Mesothelial cell of epicardium (in vitro differentiated cells): ENCODE measurements around the gene MTR. TPM values are rescaled to one million over a fixed set of nuclear protein-coding genes. Genes with fewer than 3 reads are reported as not detected.

Experiments
- DNase-seq, 2 experiments: peaks; one replicate each; pipeline ENCODE4 v3.0.0; 2021; ENCODE audit warnings: low spot score in 2 of 2; ENCODE audit not compliant: unreplicated experiment in 2 of 2
- H3K27ac Mint-ChIP-seq: 2 replicates; pipeline ENCODE4 v1.8.0; 2021; ENCODE audit warnings: mixed read lengths
- H3K27me3 Mint-ChIP-seq: 2 replicates; pipeline ENCODE4 v1.8.0; 2021; ENCODE audit warnings: low read depth, mixed read lengths
- H3K36me3 Mint-ChIP-seq: 2 replicates; pipeline ENCODE4 v1.8.0; 2021; ENCODE audit warnings: mixed read lengths
- H3K4me1 Mint-ChIP-seq: 2 replicates; pipeline ENCODE4 v1.8.0; 2021; ENCODE audit warnings: mixed read lengths
- H3K4me3 Mint-ChIP-seq: 2 replicates; pipeline ENCODE4 v1.8.0; 2021; ENCODE audit warnings: mild to moderate bottlenecking, moderate library complexity, mixed read lengths
- H3K9me3 Mint-ChIP-seq: 2 replicates; pipeline ENCODE4 v1.8.0; 2021; ENCODE audit warnings: mixed read lengths
- total RNA-seq: library from RNA; stranded (reverse); gene quantifications from 3 replicates; pipeline ENCODE4 v1.2.1, GENCODE V29; 2021
- TF ChIP-seq, protein P1 (sequence below): fragments of 200-600 bp; sonication (generic); IDR thresholded peaks from one replicate; pipeline ENCODE4 v1.5.0; 2021; ENCODE audit warnings: antibody characterized with exemption; ENCODE audit not compliant: unreplicated experiment

The MTR gene
- total RNA-seq, 1 donor from 2014 or later, result 62.5 TPM

DNA sequence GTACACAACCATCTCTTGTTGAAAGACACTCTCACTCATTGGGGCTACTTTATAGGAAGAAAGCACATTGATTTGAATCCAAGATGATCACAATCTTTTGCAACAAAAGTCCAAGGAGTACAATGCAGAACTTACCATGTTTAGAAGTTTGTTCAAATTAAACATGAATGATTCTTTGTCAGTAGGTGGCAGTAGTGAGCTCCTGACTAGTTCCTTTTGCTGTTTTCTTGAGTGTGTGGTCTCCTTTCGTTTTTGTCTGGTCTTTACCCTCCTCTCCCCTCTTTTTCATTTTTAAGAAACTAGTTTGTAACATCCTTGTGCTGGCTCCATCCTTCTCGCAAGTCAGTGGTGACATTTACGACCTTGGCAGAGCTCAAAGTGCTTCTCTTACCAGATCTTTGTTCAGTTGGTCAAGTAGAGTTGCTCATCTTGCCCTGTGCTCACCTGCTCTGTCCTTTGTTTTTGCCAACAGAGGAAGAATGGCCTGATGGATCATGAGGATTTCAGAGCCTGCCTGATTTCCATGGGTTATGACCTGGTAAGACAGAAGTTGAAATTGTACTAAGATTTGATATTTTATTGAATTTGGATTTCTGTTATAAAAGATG lies 35.7 kb upstream of the MTR start:
- TF ChIP-seq, protein P1, sequence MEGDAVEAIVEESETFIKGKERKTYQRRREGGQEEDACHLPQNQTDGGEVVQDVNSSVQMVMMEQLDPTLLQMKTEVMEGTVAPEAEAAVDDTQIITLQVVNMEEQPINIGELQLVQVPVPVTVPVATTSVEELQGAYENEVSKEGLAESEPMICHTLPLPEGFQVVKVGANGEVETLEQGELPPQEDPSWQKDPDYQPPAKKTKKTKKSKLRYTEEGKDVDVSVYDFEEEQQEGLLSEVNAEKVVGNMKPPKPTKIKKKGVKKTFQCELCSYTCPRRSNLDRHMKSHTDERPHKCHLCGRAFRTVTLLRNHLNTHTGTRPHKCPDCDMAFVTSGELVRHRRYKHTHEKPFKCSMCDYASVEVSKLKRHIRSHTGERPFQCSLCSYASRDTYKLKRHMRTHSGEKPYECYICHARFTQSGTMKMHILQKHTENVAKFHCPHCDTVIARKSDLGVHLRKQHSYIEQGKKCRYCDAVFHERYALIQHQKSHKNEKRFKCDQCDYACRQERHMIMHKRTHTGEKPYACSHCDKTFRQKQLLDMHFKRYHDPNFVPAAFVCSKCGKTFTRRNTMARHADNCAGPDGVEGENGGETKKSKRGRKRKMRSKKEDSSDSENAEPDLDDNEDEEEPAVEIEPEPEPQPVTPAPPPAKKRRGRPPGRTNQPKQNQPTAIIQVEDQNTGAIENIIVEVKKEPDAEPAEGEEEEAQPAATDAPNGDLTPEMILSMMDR, result peak; percentile 67
- Mint-ChIP-seq H3K36me3 (no peaks in the 10 kb centered on the region), H3K4me1 (peaks cover 36% of the 10 kb centered on the region), H3K9me3 (no peaks in the 10 kb centered on the region), H3K27me3 (no peaks in the 10 kb centered on the region), H3K27ac (no peak overlapping the region), H3K4me3 (no peak overlapping the region)
- no peak for DNase-seq

DNA sequence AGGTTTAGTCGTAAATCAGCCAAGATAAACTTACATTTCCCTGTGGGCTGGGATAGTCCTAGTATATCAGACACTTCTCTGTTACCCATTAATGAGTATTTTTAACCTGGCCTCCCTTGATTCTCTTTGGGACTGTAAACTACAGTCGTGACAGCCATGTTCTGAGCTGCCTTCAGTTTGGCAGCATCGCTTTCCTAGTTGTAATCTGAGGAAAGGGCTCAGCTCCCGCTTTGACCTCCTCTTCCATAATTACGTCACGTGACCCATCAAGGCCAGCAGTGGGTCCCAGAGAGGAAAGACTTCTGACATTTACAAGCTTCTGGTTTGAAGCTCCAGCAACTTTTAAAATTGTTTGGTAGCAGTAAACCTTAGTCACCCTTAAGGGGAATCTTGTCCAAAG lies 34.6 kb upstream of the MTR start:
- Mint-ChIP-seq H3K27ac (peak overlapping the region; percentile 52), H3K4me3 (no peak overlapping the region), H3K27me3 (no peaks in the 10 kb centered on the region), H3K4me1 (peaks cover 31% of the 10 kb centered on the region), H3K9me3 (no peaks in the 10 kb centered on the region), H3K36me3 (no peaks in the 10 kb centered on the region)
- DNase-seq, result no peak
- TF ChIP-seq, protein P1, result no peak

DNA sequence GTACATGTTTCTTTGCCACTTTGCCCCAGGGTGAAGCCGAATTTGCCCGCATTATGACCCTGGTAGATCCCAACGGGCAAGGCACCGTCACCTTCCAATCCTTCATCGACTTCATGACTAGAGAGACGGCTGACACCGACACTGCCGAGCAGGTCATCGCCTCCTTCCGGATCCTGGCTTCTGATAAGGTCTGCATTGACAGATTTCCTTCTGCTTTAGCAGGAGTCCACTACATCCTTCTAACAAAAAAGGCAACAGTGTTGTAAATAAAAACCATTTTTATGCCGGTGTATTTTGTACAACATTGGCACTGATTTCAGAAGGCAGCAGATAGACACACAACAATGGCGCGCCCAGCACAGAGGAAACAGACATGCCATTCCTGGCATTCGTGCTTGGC lies 34.1 kb upstream of the MTR start:
- no peaks in the 10 kb centered on the region for H3K36me3 Mint-ChIP-seq
- TF ChIP-seq, protein P1, result no peak
- peak overlapping the region; percentile 52 for H3K27ac Mint-ChIP-seq
- no peaks in the 10 kb centered on the region for H3K27me3 Mint-ChIP-seq
- DNase-seq, result no peak
- no peak overlapping the region for H3K4me3 Mint-ChIP-seq
- H3K9me3 Mint-ChIP-seq, result no peaks in the 10 kb centered on the region
- H3K4me1 Mint-ChIP-seq, result peaks cover 34% of the 10 kb centered on the region

DNA sequence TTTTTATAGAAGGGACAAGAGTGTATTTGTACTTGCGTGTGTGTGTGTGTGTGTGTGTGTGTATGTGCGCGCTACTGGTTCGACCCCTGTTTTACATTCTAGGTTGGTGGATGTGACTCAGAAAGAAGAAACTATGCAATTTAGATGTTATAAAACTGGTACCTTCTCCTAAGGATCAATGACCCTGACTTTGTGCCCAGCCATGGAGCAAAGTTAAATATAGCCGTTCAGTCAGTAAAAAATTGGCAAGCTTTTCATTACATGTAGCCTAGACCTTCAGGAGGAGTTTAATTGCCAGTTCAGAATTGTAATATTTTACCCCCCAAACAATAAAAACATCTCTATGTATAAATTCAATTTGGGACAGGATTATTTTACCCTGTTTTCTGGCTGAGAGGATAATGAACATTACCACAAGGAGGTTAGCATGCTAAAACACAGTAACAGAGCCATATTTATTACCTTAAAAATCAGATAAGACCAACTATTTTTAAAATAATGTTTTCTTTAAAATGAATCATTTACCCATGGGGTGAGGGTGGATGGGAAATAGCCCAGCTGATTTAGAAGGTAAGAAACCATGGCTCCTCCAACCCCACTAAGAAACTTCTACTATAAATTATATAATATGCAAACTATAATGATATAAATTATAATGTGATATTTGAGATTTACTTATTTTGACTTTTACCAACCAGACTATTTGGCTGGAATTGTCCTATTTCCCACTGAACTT lies 33.5 kb upstream of the MTR start:
- no peaks in the 10 kb centered on the region for H3K36me3 Mint-ChIP-seq
- H3K9me3 Mint-ChIP-seq, result no peaks in the 10 kb centered on the region
- no peak overlapping the region for H3K4me3 Mint-ChIP-seq
- TF ChIP-seq, protein P1, result no peak
- no peaks in the 10 kb centered on the region for H3K27me3 Mint-ChIP-seq
- DNase-seq, result no peak
- peak overlapping the region; percentile 52 for H3K27ac Mint-ChIP-seq
- peaks cover 37% of the 10 kb centered on the region for H3K4me1 Mint-ChIP-seq

DNA sequence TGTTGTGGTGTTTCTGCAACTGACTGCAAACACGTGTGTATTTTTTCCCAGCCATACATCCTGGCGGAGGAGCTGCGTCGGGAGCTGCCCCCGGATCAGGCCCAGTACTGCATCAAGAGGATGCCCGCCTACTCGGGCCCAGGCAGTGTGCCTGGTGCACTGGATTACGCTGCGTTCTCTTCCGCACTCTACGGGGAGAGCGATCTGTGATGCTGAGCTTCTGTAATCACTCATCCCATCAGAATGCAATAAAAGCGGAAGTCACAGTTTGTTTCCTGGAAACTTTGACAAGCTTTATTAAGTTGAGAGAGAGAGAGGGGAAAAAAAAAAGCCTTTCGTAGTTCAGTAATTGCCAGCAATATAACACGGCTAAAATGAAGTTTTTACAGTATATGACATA lies 32.7 kb upstream of the MTR start:
- TF ChIP-seq, protein P1, result no peak
- H3K36me3 Mint-ChIP-seq, result no peaks in the 10 kb centered on the region
- peaks cover 37% of the 10 kb centered on the region for H3K4me1 Mint-ChIP-seq
- no peaks in the 10 kb centered on the region for H3K9me3 Mint-ChIP-seq
- no peak for DNase-seq
- no peaks in the 10 kb centered on the region for H3K27me3 Mint-ChIP-seq
- no peak overlapping the region for H3K4me3 Mint-ChIP-seq
- H3K27ac Mint-ChIP-seq, result no peak overlapping the region
